ENCODE measurements around the gene ITGA8.

DNA sequence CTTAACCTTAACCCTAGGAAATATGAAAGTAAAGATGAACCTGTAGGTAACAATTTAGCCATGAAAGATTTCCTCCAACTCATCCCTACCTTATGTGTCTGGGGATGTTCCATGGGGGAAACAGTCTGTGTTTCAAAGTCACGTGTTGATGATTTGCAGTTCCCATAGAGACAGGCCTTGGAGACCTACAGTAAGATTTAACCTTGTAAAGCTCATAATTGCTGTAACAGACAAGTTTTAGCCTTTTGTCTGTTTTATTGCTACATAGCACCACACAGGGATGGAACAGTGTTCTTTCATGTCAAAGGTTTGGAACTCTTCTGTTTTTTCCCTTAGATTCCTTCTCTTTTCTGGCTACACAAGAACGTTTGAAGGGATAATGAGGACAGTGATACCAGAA, 35.2 kb upstream of the ITGA8 start:
- TF ChIP-seq, protein P1, sequence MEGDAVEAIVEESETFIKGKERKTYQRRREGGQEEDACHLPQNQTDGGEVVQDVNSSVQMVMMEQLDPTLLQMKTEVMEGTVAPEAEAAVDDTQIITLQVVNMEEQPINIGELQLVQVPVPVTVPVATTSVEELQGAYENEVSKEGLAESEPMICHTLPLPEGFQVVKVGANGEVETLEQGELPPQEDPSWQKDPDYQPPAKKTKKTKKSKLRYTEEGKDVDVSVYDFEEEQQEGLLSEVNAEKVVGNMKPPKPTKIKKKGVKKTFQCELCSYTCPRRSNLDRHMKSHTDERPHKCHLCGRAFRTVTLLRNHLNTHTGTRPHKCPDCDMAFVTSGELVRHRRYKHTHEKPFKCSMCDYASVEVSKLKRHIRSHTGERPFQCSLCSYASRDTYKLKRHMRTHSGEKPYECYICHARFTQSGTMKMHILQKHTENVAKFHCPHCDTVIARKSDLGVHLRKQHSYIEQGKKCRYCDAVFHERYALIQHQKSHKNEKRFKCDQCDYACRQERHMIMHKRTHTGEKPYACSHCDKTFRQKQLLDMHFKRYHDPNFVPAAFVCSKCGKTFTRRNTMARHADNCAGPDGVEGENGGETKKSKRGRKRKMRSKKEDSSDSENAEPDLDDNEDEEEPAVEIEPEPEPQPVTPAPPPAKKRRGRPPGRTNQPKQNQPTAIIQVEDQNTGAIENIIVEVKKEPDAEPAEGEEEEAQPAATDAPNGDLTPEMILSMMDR (conservative IDR thresholded peaks at IDR 0.05; ENCODE audit: low read depth, low read length), result no peak
- TF ChIP-seq EZH2 (IDR thresholded peaks at IDR 0.05; ENCODE audit: borderline replicate concordance, low read depth, low read length, poor library complexity, severe bottlenecking), result no peak
